Adrenal gland (tissue), 12 donors: Measurements from ENCODE around the gene ASTN1. TPM values are rescaled to one million over a fixed set of nuclear protein-coding genes. Genes with fewer than 3 reads are reported as not detected.

Source experiments
- DNase-seq, 7 donors: peaks; one replicate each; pipeline ENCODE4 v3.0.0-alpha.2; 2019 to 2020
- H3K27ac ChIP-seq, 5 donors: fragments of 200-600 bp; sonication (generic) in 4 of 5; 1 replicate in 3 of 5; 2 replicates in 2 of 5; pipeline versions ENCODE4 v1.5.1 to v1.8.0; 2016 to 2020; ENCODE audit warnings: mild to moderate bottlenecking in 1 of 5
- H3K27me3 ChIP-seq: fragments of 200-600 bp; 2 replicates; pipeline ENCODE4 v1.8.0; 2021
- H3K36me3 ChIP-seq, 2 donors: fragments of 200-600 bp; replicated peaks in 1 of 2; 1 replicate in 1 of 2; 2 replicates in 1 of 2; pipeline versions ENCODE4 v1.5.1 to v1.8.0; 2018 to 2022
- H3K4me1 ChIP-seq, 2 donors: fragments of 200-600 bp; replicated peaks in 1 of 2; 1 replicate in 1 of 2; 2 replicates in 1 of 2; pipeline versions ENCODE4 v1.5.1 to v1.8.0; 2018 to 2021
- H3K4me3 ChIP-seq, 4 donors: fragments of 200-600 bp; sonication (generic) in 3 of 4; one replicate each; pipeline ENCODE4 v1.5.1; 2016 to 2018
- H3K9me3 ChIP-seq, 3 donors: fragments of 200-600 bp; sonication (generic) in 1 of 3; replicated peaks in 1 of 3; 1 replicate in 2 of 3; 2 replicates in 1 of 3; pipeline versions ENCODE4 v1.5.1 to v1.8.0; 2016 to 2021
- POLR2A ChIP-seq, 2 donors: fragments of 450-650 bp; IDR thresholded peaks; one replicate each; pipeline ENCODE4 v1.6.1; 2017; ENCODE audit warnings: antibody characterized with exemption in 2 of 2, mild to moderate bottlenecking in 2 of 2, moderate library complexity in 1 of 2
- WGBS, 4 donors: extraction: QIAGEN DNeasy Blood & Tissue Kit in 2 of 4; methylation state at CpG; one replicate each; pipeline versions ENCODE4 v1.1.5 to v1.1.7; 2013 to 2017; 5-methylcytosine and 5-hydroxymethylcytosine counted together
- intact Hi-C, 2 donors: fragments of 100-400 bp; cut with DNase I; formaldehyde crosslinking; loops; one replicate each; pipeline versions ENCODE4 v1.14.1 to v1.15.0; 2022 to 2023
- polyA plus RNA-seq, 3 donors: library from polyadenylated mRNA; stranded (reverse); fragments of 200-250 nt in 2 of 3; fragments of 350-450 nt in 1 of 3; fragmentation: Illumina TruSeq in 1 of 3; extraction: RNeasy Lipid Tissue Mini Kit (QIAGEN cat#74804) in 1 of 3; gene quantifications; one replicate each; pipeline ENCODE4 v1.2.3, GENCODE V29; 2013 to 2014
- total RNA-seq, 9 donors: library from RNA; depleted of rRNA in 4 of 9; stranded (reverse); fragments of >200 nt in 4 of 9; fragments of 120-200 nt in 1 of 9; fragmentation: NEBNext Ultra II Directional in 1 of 9; extraction: Animal tissue kit (Norgen Biotek cat#: 25700) in 1 of 9; gene quantifications; one replicate each; pipeline versions ENCODE4 v1.1.0 to v1.2.4, GENCODE V29; 2013 to 2023
- TF ChIP-seq, protein P1 (sequence below), 6 experiments: fragments of 450-650 bp in 4 of 6; fragments of 200-600 bp in 2 of 6; sonication (generic) in 1 of 6; IDR thresholded peaks; 1 replicate in 5 of 6; 2 replicates in 1 of 6; pipeline versions ENCODE4 v1.5.1 to v1.8.0; 2016 to 2021; ENCODE audit warnings: antibody characterized with exemption in 6 of 6, mild to moderate bottlenecking in 2 of 6, moderate library complexity in 1 of 6
- donor health status: healthy with polysubstance abuse.
- donor health status: Bipolar disorder and iron deficiency.
- donor health status: DM: yes; HTN: yes; CAD: no.
- donor health status: DM: no; HTN: no; CAD: no.
- donor health status: DM: no; HTN: no; CAD: no.
- donor health status: DM: yes; HTN: yes; CAD: no.

Gene ASTN1
- total and polyA plus RNA-seq, 12 donors: 7.7 to 58.6 (median 40.7) TPM

DNA sequence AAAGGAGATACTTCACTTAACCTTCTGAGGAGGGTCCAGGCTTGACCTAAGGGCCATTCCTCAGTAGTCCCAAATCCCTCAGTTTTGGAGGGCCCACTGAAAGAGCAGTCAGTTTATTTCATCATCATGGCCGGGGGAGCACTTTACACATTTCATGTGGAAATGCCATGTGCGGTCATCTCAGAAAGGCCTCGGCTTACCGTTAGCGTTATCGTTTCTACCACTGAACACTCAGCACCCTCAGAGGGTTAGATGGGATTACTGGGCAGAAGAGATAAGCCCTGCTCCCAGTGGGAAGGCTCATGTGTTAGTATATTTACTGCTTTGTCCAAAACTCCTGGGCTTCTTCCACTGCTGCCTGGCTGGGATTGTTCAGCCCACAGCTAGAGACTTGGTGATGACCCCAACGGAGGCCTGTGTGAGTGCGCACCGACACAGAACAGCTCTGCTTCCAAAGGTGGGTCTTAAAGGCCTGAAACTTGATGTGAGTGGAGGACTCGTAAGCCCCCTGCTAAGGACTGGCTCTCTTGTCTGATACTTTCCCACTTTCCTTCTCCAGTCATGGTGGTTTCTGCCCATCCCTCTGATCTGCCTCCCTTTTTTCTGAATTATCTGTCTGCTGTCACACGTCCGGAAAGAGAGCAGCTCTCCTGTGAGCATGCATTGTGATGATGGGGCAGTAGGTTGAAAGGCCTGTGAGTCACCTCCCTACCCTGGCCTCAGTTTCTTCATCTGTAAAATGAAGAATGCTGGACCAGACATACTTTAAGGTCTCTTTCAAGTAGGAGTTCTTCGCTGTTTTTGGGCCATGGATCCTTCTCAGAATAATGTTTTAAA is 284.5 kb downstream of the ASTN1 start:
- Histone ChIP-seq H3K9me3 (no peaks in the 10 kb centered on the region), H3K4me3 (no peak overlapping the region), H3K36me3 (no peaks in the 10 kb centered on the region), H3K4me1 (no peaks in the 10 kb centered on the region), H3K27ac (no peak overlapping the region), H3K27me3 (no peaks in the 10 kb centered on the region)
- no peak for DNase-seq
- WGBS, 4 donors: 88 to 95% (median 94%) methylated on average over 13 of the region's 13 CpGs
- intact Hi-C loops: loop anchor here in 1 of 2 donors (5.0 kb wide), 1 partner anchor 318 kb away; no protein-coding TSS in a partner anchor
- TF ChIP-seq, protein P1, sequence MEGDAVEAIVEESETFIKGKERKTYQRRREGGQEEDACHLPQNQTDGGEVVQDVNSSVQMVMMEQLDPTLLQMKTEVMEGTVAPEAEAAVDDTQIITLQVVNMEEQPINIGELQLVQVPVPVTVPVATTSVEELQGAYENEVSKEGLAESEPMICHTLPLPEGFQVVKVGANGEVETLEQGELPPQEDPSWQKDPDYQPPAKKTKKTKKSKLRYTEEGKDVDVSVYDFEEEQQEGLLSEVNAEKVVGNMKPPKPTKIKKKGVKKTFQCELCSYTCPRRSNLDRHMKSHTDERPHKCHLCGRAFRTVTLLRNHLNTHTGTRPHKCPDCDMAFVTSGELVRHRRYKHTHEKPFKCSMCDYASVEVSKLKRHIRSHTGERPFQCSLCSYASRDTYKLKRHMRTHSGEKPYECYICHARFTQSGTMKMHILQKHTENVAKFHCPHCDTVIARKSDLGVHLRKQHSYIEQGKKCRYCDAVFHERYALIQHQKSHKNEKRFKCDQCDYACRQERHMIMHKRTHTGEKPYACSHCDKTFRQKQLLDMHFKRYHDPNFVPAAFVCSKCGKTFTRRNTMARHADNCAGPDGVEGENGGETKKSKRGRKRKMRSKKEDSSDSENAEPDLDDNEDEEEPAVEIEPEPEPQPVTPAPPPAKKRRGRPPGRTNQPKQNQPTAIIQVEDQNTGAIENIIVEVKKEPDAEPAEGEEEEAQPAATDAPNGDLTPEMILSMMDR (IDR thresholded peaks at IDR 0.05): no peak
- no peak for TF ChIP-seq POLR2A (IDR thresholded peaks at IDR 0.05)

DNA sequence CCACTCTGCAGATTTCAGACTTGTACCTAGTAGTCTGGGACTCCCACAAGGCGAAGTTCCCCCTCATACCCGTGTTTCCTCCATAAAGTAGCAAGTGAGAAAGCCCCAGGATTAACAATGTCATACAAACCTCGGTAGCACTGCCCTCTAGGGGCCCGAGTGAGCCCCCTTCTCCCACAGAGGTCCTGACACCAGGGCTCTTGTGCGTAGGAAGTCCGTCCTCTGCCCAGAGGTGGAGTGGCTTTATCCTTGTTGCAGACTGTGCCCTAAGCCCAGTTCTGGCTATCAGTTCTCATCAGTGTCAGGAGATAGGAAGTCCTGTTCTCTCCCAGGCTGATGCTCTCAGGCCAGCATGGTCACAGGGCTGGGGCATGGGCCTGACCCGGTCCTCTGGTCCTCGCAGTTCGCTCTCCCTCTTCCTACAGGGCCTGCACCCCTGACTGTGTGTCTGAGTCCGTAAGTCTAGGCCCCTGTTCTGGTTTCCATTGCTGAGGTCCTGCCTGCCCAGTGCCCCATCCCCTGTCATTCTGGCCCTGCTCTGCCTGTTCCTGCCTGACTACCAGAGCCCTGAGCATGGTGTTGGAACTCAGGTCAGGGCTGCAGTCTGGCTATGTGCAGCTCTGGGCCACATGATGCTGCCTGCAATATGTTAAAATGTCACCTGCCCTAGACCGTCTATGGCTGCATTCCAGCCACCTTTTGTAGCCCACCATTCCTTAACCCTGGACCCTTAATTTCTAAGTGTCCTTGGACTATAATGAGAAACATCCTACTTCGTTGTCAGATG is 285.6 kb downstream of the ASTN1 start:
- TF ChIP-seq, protein P1 (IDR thresholded peaks at IDR 0.05): no peak
- no peak for TF ChIP-seq POLR2A (IDR thresholded peaks at IDR 0.05)
- Histone ChIP-seq H3K27ac (no peak overlapping the region), H3K4me1 (no peaks in the 10 kb centered on the region), H3K36me3 (no peaks in the 10 kb centered on the region), H3K27me3 (no peaks in the 10 kb centered on the region), H3K9me3 (no peaks in the 10 kb centered on the region), H3K4me3 (no peak overlapping the region)
- 81 to 88% (median 85%) methylated on average over 12 of the region's 12 CpGs for WGBS, 4 donors
- no peak for DNase-seq
- intact Hi-C loops: no loop called here

DNA sequence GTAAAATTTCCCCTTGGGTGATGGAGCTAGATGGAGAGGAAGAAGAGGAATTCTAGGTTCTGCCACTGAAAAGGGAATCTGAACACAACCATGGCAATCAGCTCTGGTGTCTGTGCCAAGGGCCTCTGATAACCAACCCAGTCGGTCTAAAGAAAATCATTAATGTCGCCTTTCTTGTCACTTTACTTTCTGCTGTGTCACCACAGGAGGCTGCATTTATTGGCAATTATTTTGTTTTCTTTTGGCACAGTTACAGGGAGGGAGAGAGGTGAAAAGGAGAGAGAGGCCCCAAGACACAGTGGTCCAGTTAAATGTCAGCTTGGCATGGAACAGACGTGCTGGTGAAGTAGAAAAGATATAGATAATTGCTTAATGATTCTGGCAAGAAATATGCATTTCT is 287.0 kb downstream of the ASTN1 start:
- no peak overlapping the region for H3K4me3 ChIP-seq
- no peak for DNase-seq
- no peaks in the 10 kb centered on the region for H3K4me1 ChIP-seq
- H3K9me3 ChIP-seq: no peaks in the 10 kb centered on the region
- intact Hi-C loops: no loop called here
- no peaks in the 10 kb centered on the region for H3K27me3 ChIP-seq
- no peak overlapping the region for H3K27ac ChIP-seq
- TF ChIP-seq, protein P1 (IDR thresholded peaks at IDR 0.05): no peak
- no peak for TF ChIP-seq POLR2A (IDR thresholded peaks at IDR 0.05)
- H3K36me3 ChIP-seq: no peaks in the 10 kb centered on the region
- 63 to 79% (median 77%) methylated on average over 3 of the region's 3 CpGs for WGBS, 4 donors

- DNase-seq: no peak
- Histone ChIP-seq H3K27ac (no peak overlapping the region), H3K4me1 (no peaks in the 10 kb centered on the region), H3K36me3 (no peaks in the 10 kb centered on the region), H3K9me3 (no peaks in the 10 kb centered on the region), H3K27me3 (no peaks in the 10 kb centered on the region), H3K4me3 (no peak overlapping the region)
- intact Hi-C loops: no loop called here
- TF ChIP-seq, protein P1 (IDR thresholded peaks at IDR 0.05): no peak
- TF ChIP-seq POLR2A (IDR thresholded peaks at IDR 0.05): no peak
- 85 to 91% (median 88%) methylated on average over 4 of the region's 4 CpGs for WGBS, 4 donors
Measured at GRCh38 chr1:176876966-176877515, 287.5 kb downstream of the ASTN1 start.
